UCSD-AML1 (cell line): Measurements from ENCODE around the gene ZNF518A.
"Not testable (repeated sequence)": the region's sequence is repeated elsewhere in the genome, so short reads cannot be mapped to it uniquely, and the experiment has no call there.

Source experiments
- DNase-seq: peaks from one replicate; lab custom pipeline; 2025; ENCODE audit not compliant: unreplicated experiment; lab: John Stamatoyannopoulos, UW

Gene ZNF518A

GRCh38 chr10:96136810-96137209 lies 6.7 kb downstream of the ZNF518A start:
- no peak for DNase-seq

- no peak for DNase-seq
These were observed 7.5 kb downstream of the ZNF518A start for GRCh38 chr10:96137567-96137966.

- no peak for DNase-seq
These were observed 8.0 kb downstream of the ZNF518A start for GRCh38 chr10:96138102-96138501.

GRCh38 chr10:96152437-96152836 lies 22.3 kb downstream of the ZNF518A start:
- DNase-seq: no peak

GRCh38 chr10:96153070-96153469 lies 23.0 kb downstream of the ZNF518A start:
- DNase-seq: no peak

GRCh38 chr10:96165726-96166125 lies 35.6 kb downstream of the ZNF518A start:
- no peak for DNase-seq

GRCh38 chr10:96168546-96168945 lies 38.4 kb downstream of the ZNF518A start:
- no peak for DNase-seq

GRCh38 chr10:96170230-96170629 lies 40.1 kb downstream of the ZNF518A start:
- no peak for DNase-seq

- DNase-seq: no peak
These were observed 42.6 kb downstream of the ZNF518A start for GRCh38 chr10:96172666-96173065.

- no peak for DNase-seq
These were observed 46.9 kb downstream of the ZNF518A start for GRCh38 chr10:96176985-96177384.

- no peak for DNase-seq
These were observed 58.3 kb downstream of the ZNF518A start for GRCh38 chr10:96188421-96188820.

- DNase-seq: no peak
These were observed 58.8 kb downstream of the ZNF518A start for GRCh38 chr10:96188916-96189315.

- not testable (repeated sequence) for DNase-seq
These were observed 59.4 kb downstream of the ZNF518A start for GRCh38 chr10:96189505-96189904.

- no peak for DNase-seq
These were observed 71.4 kb downstream of the ZNF518A start for GRCh38 chr10:96201525-96201924.

GRCh38 chr10:96205580-96205979 lies 75.5 kb downstream of the ZNF518A start:
- DNase-seq: no peak

- no peak for DNase-seq
These were observed 78.2 kb downstream of the ZNF518A start for GRCh38 chr10:96208271-96208670.

GRCh38 chr10:96208946-96209345 lies 78.8 kb downstream of the ZNF518A start:
- DNase-seq: no peak

GRCh38 chr10:96211764-96212163 lies 81.7 kb downstream of the ZNF518A start:
- no peak for DNase-seq

GRCh38 chr10:96212911-96213310 lies 82.8 kb downstream of the ZNF518A start:
- no peak for DNase-seq
